ENCODE measurements around the gene RPUSD3.
"Not testable (repeated sequence)": the region's sequence is repeated elsewhere in the genome, so short reads cannot be mapped to it uniquely, and the experiment has no call there.

- TF ChIP-seq CTCF, POLR2A (IDR thresholded peaks at IDR 0.05): not testable (repeated sequence)
Observed at GRCh38 chr3:9847870-9848269, 4.1 kb upstream of the RPUSD3 start.
